NCI-H460 (cell line): ENCODE measurements around the gene GRAMD4. TPM values are rescaled to one million over a fixed set of nuclear protein-coding genes. Genes with fewer than 3 reads are reported as not detected.

Experiments
- DNase-seq: peaks from one replicate; pipeline ENCODE4 v3.0.0-alpha.2; 2016; ENCODE audit warnings: low read depth; ENCODE audit errors: extremely low read depth
- polyA plus RNA-seq: library from polyadenylated mRNA; depleted of rRNA; stranded (reverse); fragments of >200 nt; gene quantifications from 2 replicates; pipeline ENCODE4 v1.2.3, GENCODE V29; 2014; cell fraction: nucleus; rRNA removed
- total RNA-seq: library from RNA; depleted of rRNA; stranded (reverse); fragments of >200 nt; shearing (Covaris generic); gene quantifications from 2 replicates; pipeline ENCODE4 v1.2.3, GENCODE V29; 2014; rRNA removed

GRAMD4 gene
- total RNA-seq = 4.5 and 4.8 TPM in 2 replicates
- polyA plus RNA-seq = 11.8 and 13.8 TPM in 2 replicates

GRCh38 chr22:46619830-46620501 is at the start of gene GRAMD4:
Gene GRAMD4 (plus strand): TSS chr22:46620386. CDS start chr22:46626800, 6,414 bp downstream.
- no peak for DNase-seq

DNA sequence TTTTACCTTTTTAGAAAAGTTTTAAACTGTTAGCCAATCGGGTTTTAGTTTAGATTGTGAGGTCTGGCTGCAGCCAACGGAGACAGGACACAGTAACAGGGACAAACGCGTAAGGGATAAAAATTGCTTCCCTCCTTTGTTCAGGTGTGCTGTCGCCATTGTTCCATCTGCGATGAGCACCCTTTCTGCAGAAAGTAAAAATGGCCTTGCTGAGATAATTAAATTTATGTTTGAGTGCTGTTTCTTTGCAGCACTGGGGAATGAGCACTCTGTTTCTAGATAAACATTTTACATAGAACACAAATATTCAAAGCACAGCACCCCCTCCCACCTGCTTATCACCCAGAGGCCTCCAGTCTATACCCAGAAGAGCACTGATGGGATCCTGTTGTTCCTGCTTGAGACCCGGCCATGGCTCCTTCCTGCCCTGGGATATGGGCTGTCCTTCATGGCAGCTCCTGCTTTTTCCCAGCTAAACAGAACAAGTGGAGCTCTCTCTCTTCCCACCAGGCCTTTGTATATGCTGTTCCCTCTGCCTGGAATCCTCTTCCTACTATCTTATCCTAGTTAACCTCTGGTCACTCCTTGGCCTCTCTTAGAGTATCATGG is 48.4 kb upstream of the GRAMD4 start:
- no peak for DNase-seq

GRCh38 chr22:46572911-46573780 is 47.0 kb upstream of the GRAMD4 start:
- no peak for DNase-seq

DNA sequence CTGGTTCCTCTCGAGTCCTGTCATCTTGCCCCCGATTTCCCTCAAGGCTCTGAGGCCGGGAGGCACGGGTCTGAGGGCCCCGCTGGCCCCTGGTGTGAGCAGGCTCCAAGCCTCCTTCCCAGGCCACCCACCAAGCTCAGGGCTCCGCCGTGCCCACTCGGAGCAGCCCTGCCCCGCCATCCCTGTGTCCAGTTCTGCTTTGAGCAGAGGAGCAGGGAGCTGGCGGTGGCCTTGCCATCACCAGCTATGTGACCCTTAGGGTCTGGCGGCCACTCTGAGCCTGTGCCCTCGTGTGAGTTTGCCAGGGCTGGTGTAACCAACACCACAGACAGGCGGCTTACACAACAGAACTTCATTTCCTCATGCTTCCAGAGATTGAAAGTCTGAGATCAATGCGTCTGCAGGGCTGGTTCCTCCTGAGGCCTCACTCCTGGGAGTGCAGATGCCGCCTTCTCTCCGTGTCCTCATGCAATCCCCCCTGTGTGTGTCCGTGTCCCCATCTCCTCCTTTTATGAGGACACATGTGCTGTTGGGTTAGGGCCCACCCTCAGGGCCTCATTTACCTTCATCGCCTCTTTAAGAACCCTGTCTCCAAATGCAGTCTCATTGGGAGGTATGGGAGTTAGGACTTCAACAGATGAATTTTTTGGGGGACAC is 46.3 kb upstream of the GRAMD4 start:
- no peak for DNase-seq

DNA sequence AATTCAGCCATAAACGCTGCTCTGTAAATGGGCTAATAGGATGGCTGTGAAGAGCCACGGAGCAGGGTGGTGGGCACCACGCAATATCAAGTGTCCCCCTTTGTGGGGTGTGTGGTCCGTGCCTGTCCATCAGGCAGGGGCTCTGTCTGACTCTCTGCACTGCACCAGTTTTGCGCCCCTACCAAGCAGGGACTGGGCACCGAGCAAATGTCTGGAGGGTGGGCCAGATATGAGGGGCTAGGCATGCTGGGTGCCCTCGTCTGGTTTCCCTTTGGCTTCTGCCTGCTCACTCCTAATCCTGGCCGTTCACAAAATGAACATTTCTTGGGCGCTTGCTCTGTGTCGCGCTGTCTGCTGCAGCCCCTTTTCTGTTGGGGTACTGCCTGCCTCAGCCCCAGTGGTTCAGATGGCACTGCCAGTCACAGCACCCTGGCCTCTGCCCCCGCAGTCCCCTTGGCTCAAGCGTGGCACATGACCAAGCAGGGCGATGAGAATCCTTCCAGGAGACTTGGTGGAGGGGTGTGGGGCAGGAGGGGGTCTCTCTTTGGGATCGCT is 45.7 kb upstream of the GRAMD4 start:
- no peak for DNase-seq

GRCh38 chr22:46574993-46575910 is 44.9 kb upstream of the GRAMD4 start:
- DNase-seq = no peak

DNA sequence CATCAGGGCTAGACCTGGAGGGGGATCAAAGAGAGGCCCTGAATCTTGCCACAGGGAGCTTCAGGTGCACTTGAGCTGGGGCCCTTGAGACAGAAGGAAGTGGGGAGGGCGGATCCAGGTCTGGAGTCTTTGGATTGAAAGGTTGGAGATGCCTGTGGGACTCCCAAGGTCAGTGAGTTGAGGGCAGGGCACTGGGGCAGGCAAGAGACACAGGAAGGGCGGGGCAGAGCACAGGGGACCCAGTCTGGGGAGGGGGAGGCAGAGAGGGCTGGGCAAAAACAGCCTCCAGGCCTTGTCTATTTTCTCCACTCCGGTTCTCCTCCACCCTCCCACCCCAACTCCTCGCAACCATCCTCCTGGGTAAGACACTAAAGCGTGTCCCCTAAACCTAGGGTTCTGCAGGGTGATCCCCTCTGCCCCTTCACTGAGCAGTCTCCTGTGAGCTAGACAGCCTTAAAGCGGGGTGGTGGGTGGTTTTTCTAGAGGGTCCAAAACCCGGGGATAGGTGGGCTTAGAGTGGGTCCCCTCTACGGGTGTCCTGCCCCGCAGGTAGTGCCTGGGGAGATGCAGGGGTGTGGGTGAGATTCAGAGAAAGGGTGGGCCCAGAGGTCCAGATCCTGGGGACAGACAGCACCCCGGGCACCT is 44.2 kb upstream of the GRAMD4 start:
- no peak for DNase-seq

DNA sequence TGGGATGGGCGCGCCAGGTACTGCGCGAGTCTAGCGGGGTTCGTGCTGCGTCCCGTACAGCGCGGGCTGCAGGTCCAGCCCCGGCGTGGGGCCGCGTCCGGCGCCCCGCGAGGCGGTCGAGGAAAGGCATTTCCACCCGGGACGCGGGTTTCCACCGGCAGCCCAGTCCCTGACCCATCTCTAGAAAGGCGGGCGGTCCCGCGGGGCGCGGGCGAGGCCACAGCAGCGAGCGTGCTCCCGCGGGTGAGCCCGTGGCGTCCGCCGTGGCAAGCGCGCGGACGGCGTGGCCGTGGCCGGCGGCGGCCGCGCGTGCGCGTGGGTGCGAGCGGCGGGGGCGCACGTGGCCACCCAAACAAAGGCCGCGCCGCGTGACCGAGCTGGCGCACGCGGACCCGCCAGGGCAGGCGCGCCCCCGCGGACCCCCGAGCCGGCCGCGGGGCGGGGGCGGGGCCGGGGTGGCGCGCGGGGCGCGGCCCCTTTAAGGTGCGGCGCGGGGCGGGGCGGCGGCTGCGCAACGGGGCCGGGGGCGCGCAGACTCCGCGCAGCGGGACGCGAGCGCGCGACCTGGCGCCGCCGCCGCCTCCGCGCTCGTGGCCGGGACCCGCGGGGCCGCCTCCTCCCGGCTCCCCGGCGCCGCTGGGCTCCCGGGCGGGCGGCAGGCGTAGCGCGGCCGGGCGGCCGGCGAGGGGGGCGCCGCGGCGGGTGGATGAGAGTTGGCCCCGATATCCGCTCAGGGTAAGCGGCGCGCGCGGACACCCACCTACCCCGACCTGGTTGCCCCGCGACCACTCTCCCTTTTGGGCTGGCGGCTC is 43.4 kb upstream of the GRAMD4 start:
- DNase-seq = peak; percentile 9

DNA sequence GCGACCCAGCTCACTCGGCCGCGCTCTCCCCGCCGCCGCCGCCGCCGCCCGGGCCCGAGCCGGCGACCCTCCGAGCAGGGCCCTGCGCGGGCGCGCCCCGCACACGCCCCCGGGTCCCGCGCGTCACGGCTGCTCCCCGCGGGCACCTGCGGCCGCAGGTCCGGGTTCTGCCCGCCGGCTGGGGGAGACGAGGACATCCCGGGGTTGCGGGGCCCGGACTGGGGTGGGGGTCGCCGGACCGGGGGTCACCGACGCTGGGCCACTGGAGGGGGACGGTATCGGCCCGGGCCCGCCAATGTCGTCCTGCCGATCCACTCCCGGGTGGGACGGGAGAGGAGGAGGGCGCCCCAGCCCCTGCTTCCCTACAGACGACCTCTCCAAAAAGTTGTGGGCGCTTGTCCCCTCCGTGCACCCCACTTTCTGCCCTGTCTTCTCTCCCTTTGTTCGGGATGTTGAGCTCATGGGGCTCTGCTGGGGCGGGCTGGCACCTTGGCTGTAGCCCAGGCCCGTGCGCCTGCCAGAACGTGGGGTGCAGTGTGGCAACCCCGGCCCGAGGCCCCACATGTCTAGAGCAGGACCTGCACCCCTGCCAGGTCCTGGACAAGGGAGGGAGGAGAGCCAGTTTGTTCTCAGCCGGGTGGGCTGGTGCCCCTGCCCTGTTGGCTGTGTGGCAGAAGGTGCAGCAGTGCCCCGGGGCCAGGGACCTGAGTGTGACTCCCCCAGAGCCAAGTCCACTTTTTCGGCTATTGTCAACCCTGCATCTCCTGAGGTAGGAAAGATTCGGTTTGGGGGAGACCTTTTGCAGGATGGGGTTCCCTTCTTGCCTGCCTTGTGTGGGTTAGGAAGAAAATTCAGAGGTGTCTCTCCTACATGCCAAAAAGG is 42.6 kb upstream of the GRAMD4 start:
- no peak for DNase-seq

- DNase-seq = no peak
Observed at GRCh38 chr22:46578251-46578823, 41.8 kb upstream of the GRAMD4 start.

DNA sequence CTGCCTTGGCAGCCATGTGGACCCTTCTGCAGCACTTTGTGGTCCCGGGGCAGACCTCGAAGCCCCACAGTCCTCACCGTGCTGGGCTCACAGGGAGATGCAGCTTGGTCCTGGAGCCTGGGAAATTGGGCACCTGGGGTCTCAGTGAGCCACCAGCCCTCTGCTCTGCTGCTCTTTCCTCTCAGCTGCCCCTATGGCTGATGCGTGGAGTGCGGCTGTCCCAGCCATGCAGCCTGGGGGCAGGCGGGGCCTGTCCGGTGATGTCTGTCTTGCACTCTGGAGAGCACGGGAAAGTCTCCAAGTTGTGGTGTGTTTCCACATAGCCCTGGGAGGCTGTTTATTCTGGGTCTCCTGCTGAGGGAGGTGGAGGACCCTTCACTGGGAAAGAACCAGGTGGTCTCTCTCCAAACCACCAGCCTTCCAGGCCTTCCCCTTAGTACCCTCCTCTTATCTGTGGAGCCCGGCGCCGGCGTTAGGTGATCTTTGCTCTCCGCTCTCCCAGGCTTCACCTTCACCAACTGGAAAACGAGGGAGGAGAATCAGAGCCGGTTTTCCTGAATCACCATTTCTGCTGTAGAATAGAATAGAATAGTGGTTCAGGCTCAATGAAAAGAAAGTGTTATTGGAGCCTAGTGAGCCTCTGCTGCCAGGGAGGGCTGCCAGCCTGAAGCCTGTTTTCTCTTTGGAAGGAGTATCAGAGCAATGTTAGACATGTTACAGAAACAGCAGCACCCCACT is 41.2 kb upstream of the GRAMD4 start:
- no peak for DNase-seq

DNA sequence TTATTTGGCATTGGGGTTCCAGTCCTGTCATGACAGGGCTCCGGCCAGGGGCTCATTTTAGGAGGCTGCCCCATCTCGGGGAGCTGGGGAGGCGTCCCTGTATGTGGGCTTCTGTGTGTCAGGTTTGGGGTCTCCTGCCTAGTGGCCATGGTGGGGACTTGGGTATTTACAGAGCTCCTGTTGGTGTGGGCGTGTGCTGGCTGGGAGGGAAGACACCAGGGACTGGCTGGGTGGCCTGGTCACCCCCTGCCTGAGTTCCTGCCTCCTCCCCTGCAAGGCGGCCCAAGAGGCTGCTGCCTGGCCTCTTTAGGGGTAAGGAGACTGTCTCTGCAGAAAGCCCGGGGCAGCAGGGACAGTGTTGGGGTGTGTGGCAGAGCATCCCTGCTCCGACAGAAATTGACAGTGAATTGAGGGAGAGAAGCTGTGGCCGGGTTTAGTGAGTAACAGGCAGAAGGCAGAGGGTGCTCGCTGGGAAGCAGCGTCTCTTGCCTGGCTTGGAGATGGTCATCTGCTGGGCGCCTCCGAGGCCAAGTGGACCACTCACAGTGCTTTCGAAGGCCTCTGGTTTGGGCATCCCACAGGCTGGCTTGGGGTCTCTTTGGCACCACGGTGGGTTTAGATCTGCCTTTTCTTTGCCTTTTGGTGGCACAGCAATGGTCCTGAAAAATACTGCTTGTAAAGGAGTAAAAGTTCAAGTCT is 40.3 kb upstream of the GRAMD4 start:
- no peak for DNase-seq

DNA sequence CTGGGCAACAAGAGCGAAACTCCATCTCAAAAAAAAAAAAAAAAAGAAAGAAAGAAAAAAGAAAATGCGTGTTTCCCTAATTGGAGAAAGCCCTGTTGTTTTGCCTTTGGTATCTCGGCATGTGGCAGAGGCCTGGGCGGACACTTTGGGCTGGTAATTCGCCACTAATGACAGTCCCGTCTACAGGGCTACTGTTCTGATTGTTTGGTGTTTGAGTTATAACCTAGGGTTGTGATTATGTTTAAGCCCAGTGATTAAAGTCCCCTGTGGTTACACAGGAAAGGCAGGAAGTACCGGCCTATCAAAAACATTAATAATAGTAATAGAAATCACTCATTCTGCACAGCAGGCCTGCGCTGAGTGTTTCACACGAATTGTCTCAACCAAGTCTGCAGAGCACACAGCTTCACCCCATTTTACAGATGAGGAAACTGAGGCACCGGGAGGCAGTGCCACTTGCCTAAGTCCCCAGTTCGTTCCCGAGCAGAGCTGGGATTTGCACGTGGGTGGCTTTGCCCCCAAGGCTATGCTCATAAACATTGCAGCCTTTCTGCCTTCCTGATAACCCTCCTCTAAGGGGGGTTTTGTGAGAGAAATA is 39.1 kb upstream of the GRAMD4 start:
- no peak for DNase-seq

DNA sequence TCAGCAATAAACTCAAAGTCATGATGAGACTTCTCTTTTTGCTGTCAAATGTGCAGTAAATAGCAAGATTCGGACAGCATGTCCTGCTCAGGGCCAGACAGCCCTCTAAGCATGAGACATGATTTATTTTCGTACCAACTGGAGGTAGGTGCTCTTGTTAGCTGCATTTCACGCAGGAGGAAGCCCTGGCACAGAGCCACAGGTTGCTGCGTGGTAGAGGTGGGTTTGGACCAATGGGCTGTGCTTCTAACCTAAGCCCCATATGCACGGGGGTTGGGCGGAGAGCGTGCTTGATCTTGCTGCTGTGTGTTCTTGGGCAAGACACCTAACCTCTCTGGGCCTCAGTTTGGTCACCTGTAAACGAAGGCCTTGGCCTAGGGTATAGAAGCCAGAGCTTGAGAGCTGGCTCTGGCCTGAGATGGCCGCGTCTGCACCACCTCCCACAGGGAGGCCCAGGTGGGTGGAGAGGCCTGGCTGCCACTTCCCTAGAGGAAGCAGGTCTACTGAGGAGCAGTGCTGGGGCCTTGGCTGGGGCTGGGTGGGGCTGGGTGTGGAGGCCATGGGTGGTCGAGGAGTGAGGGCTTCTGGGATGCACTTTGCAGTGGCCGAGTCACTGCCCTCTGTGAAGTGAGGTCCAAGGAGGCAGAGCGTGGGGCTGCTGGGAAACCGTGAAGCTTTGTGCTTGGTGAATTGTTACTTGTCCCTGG is 38.5 kb upstream of the GRAMD4 start:
- DNase-seq = no peak
